Measurements from ENCODE around the gene RELT. TPM values are rescaled to one million over a fixed set of nuclear protein-coding genes. Genes with fewer than 3 reads are reported as not detected.

RELT gene
- total and polyA plus RNA-seq, 9 of the 15 experiments (the other 6 are each of a cell fraction or from before 2014, with no cell fraction given): 1.1 to 20.2 (median 7.4) TPM

DNA sequence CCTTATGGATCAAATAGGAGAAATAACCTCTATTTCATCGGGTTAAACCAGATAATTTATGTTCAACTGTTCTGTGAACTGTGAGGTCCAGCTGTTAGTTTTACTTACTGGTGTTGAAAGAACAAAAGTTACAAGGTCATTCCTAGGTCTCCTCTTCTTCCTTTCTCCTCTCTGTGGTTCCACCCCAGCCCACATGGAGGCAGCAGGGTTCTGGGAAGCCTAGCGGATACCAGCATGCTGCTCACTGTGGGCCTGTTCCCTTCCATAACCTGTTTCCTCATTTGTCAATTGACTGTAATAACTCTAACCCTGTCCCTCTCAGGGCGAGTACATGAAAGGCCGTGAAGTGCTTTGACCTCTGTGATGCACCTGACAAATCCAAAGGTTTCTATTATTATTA is 27.8 kb downstream of the RELT start (continued):
- TF ChIP-seq OTX1 (CRISPR knock-in tag; IDR thresholded peaks at IDR 0.05) (no peak), NR0B1 (IDR thresholded peaks at IDR 0.05; ENCODE audit: partially characterized antibody) (no peak), NFATC3 (IDR thresholded peaks at IDR 0.05) (no peak), RBBP5 (IDR thresholded peaks at IDR 0.05; ENCODE audit: borderline replicate concordance, insufficient read depth, low read length, poor library complexity, severe bottlenecking) (no peak), TEAD2 (tag; IDR thresholded peaks at IDR 0.05) (no peak), BACH1 (tag; IDR thresholded peaks at IDR 0.05) (no peak), THRAP3 (IDR thresholded peaks at IDR 0.05; ENCODE audit: borderline replicate concordance) (no peak), ZBTB49 (CRISPR knock-in tag; IDR thresholded peaks at IDR 0.05; ENCODE audit: borderline replicate concordance) (no peak), MNT (conservative IDR thresholded peaks at IDR 0.05) (peak in 1 of 2 experiments; percentile 30; a peak in 1 of 4 replicates), SOX6 (IDR thresholded peaks at IDR 0.05) (no peak), TSHZ1 (CRISPR knock-in tag; IDR thresholded peaks at IDR 0.05) (no peak), ZNF165 (CRISPR knock-in tag; IDR thresholded peaks at IDR 0.05; ENCODE audit: borderline replicate concordance) (no peak), SMC3 (conservative IDR thresholded peaks at IDR 0.05; ENCODE audit: insufficient read depth, low read depth, low read length) (peak; percentile 64; the same call in 1 of the 2 replicates), RBM39 (optimal IDR thresholded peaks at IDR 0.05; ENCODE audit: low read depth, low read length) (no peak), TRIM28 (IDR thresholded peaks at IDR 0.05) (no peak), SAP30 (IDR thresholded peaks at IDR 0.05; ENCODE audit: borderline replicate concordance, insufficient read depth, low read depth, low read length, poor library complexity, severe bottlenecking) (no peak), CSDE1 (IDR thresholded peaks at IDR 0.05) (no peak), TGIF2 (CRISPR knock-in tag; IDR thresholded peaks at IDR 0.05) (no peak), DMBX1 (CRISPR knock-in tag; IDR thresholded peaks at IDR 0.05; ENCODE audit: borderline replicate concordance) (no peak)

Measured in K562 (cell line).